GM19238 (cell line): ENCODE results near the gene HOXD11.

ENCODE experiments used
- DNase-seq: peaks from one replicate; pipeline ENCODE4 v3.0.0; 2011; ENCODE audit warnings: low spot score; ENCODE audit not compliant: insufficient read length

The HOXD11 gene

GRCh38 chr2:176106581-176107539, at the start of gene HOXD11:
Gene HOXD11 (plus strand): TSS chr2:176107280. CDS start chr2:176107356, 76 bp downstream.
- no peak for DNase-seq

DNA sequence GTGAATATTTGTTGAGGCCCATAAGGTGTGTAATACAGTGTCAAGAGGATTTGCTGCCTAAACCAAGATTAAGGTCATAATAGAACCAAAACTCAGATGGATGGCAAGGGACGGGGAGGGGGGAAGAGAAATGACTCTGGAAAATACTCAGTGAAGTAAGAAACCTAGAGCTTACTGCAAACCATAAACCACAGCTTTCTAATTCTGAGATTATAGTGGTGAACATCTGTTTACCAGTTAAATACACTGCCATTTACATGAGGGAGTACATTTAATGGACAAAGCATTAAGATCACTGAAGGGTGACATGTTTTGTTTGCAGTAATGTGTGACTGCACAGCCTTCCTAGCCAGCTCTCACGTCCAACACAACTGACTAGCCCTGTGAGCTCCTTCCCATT, 43.1 kb upstream of the HOXD11 start:
- no peak for DNase-seq

- no peak for DNase-seq
These were observed 40.2 kb upstream of the HOXD11 start for GRCh38 chr2:176066645-176067588.

DNA sequence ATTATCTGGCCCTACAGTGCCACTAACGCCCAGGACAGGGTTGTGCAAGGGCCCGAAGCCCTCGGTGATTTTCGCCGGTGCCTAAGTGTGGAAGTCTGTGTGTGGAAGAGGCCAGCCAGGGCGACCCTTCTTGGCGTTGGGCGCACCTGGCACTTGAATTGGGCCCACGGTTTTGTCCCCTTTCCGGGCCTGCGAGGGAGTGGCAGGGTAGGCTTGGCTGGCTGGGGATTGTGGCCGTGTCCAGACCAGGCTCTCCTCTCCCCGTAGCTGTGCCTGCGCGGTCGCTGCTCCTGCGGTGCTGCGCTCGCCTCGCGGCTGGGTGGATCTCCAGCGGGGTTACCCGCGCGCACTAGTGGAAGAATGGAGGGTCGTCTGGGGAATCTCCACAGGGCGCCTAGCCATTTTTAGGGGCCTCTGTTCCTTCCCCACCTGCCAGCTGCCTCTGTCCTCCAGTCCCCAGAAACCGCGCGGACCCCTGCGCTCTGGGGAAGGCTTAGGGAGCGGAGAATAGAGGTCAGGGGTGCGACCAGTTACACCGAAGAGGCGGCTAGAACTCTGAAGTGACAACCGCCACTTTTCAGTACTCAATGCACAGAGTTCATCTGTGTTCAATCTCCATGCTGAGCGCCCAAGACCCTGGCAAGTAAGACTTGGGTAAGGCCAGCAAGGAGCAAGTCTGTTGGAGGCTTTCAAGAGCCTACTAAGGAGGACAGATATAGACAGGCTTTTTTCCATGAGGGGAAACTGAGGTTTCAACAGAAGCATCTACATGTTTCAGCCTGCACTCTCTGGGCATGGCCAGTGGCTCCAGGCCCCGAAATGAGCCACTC, 39.3 kb upstream of the HOXD11 start:
- DNase-seq = no peak

DNA sequence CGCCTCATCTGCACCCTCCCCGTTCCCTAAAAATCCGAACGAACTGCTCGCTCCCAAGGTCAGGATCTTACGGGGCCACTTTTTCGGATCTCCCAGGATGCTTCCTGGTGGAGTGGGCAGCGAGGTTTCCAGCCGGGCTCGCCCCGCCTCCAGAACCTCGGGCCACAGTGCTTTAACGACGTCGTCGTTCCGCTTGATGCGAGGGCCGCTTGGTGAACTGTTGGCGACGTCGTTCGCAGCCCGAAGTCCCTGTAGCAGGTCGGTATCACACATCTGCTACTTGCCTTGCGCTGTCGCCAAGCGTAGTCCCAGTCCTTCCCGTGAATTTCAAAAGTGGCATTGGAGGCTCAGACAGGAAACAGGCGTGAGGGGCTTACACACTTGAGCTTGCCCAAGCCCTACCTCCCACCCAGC, 38.7 kb upstream of the HOXD11 start:
- DNase-seq = no peak

DNA sequence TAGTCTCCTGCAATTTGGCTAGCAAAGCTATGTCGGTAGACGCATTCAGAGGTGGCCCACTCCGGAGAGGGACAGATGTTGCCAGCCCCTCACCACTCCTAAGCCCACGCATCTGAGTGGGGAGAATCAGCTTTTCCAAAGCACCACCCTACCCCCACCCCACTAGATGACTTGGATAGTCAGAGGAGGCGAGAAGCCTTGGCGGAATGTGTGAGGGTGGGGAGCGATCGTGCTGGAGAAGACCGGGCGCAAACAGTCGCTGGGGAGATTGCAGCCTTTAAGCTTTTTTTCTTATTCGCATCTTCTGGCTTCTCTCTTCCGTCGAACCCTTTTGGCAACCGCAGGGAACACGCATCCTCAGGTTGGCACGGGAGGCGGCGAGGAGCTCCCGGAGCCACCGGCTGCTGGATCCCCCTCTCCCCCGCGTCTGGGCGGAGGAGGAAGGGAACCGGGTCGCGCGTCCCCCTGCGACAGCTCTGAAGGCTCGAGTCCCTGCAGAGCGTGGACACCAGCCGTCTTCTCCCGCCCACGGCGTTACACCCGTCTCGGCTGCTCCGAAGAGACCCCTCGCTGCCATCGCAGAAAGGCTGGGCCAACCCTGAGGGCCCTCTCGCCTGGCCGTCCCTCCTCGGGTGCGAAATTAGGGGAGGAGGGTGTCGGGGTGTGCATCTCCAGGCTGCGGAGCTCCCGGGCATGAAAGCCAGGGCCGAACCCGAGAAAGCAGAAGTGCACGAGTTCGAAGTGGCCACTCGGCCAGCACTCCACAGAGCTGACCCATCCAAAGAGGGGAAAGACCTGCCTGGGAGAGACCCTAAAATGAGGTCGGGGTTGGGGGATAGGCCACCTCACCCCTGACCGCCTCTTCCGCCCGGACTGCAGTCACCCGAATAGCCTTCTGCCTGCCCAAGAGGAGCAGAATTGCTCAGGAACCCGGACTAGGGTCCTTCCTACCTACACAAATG, 35.5 kb upstream of the HOXD11 start:
- no peak for DNase-seq

DNA sequence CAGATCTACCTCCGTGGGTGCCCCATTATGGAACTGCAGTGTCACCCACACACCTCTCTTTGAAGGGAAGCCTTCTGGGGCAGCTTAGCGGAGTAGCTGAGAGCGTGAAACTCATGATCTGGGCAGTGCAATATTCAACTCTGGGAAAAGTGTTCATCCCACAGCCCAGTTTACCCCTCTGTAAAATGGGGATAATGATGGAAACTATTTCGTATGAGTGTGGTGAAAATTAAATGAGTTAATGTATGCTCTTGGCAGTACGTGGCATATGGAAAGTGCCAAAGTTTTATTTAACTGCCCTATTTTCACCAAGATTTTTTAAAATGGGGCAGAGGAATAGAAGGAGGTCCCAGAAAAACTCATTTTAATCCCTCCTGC, 34.8 kb upstream of the HOXD11 start:
- no peak for DNase-seq

DNA sequence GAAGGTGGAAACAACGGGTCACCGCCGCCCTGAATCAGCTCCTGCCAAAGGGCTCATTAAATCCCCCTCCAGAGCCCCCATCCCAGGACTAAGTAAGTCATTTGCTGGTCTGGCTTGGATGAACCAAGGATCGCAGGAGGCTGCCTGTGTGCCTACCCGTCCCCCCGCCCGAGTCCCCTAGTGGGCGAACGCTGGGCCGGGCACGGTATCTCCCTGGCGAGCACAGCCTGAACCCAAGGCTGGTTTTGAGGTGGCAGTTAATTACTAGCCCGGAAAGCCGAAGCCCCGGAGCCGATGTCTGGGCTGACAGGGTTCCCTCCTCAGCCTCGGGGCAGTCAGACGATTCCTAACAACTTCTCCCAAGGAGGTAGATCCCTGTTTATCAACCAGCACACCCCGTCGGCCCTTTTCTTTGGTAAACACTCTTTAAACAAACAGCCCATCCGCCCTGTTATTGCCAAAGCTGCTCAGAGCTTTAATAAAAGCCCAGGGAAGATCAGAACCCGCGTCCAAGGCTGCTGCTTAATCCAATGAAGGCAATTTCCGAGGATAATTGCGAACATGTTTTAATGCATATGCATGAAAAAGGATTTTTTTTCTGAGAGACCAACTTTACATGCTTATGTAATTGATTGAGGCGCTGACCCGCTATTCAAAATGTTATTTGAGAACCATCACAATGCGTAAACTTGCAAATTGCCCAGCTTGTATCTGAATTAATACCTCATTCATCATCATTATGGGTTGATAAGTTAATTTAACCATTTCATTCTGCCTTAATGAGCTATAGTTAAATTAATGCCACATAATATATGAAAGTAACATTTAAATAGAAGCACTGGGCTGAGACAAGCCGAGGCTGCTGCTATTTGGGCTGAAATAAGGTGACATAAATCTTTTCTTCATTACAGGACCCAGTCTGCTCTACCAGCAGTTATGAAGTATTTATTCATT, 33.9 kb upstream of the HOXD11 start:
- no peak for DNase-seq

- no peak for DNase-seq
These were observed 32.1 kb upstream of the HOXD11 start for GRCh38 chr2:176074919-176075425.

GRCh38 chr2:176075481-176075880, 31.6 kb upstream of the HOXD11 start:
- DNase-seq = no peak

- no peak for DNase-seq
These were observed 31.0 kb upstream of the HOXD11 start for GRCh38 chr2:176076063-176076462.

DNA sequence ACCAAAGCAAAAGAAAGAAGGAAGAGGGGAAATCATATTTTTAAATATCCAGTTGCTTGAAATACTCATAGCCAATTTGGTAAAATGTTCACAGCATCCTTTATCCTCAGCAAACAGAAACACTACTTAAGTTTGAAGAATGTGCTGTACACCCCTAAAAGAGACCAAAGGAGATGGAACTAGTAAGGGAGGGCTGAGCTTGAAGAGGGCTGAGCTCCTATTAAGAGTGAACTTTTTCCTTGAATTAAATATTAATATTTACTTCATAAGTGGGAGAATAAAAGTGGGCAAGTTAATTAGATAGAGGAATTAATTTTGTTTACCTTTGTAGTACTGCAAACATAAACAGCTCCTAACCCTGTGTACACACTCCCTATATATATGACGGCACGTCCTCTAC, 30.3 kb upstream of the HOXD11 start:
- DNase-seq = no peak

- no peak for DNase-seq
These were observed 28.4 kb upstream of the HOXD11 start for GRCh38 chr2:176078541-176079284.

GRCh38 chr2:176079285-176079830, 27.7 kb upstream of the HOXD11 start:
- DNase-seq = no peak

- peak; percentile 46 for DNase-seq
These were observed 27.1 kb upstream of the HOXD11 start for GRCh38 chr2:176079831-176080539.

DNA sequence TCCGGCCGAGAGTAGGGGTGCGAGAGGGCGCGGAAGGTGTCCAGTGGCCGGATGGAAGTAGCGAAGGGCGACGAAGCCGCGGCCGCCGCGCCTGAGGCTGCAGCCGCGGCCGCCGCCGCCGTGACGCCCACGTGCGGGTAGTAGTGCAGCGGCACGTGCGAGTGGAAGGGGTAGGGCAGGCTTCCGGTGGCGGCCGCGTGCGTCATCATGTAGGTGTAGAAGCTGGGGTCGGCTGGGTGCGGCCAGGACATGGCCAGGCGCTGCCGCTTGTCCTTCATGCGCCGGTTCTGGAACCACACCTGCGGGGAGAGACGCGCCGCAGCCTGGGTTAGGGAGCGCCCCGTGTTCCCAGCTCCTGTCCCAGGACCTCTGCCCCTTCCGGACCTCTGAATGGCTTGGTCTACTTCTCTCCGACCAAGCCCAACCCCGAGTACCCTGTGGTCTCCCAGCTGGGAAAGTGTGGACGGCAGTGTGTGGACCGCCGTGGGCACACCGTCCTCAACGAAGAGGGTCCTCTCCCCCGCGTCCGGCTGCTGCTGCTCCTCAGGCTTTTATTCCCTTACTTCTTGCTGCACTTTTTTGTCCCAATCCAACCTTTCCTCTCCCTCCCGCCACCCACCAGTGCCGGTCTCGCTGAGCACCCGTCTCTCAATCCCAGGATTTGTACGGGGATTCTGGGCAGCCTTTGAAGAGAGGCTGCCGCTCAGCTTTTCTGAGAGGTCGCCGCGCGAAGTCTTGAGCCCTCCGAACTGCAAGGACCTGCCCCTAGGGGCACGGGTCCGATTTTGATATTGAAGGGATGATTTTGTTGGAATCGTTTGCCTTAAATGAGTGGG, 26.3 kb upstream of the HOXD11 start:
- no peak for DNase-seq
